GM12878 (cell line): ENCODE measurements around the gene LSM14A. TPM values are rescaled to one million over a fixed set of nuclear protein-coding genes. Genes with fewer than 3 reads are reported as not detected.

ENCODE experiments used
- ATAC-seq: fragments of 200-7000 bp; cut with Tn5 transposase; 3 replicates; pipeline ENCODE4 v1.9.1; 2020; ENCODE audit warnings: mild to moderate bottlenecking, moderate library complexity
- BruUV-seq: library from RNA; stranded (reverse); fragments of 400-500 nt; replicated peaks from 2 replicates; lab custom pipeline; 2021; lab: Mats Ljungman, UMichigan
- CTCF ChIA-PET: fragments of 300-600 bp; sonication (Branson Sonifier 250); formaldehyde crosslinking; extraction: SDS; loops from one replicate; lab custom pipeline; 2021; ENCODE audit warnings: inconsistent platforms; lab: Yijun Ruan, JAX
- POLR2A ChIA-PET: fragments of 350-600 bp; formaldehyde crosslinking; extraction: SDS; loops from one replicate; lab custom pipeline; 2021; ENCODE audit warnings: inconsistent platforms; lab: Charles Lee
- RAD21 ChIA-PET: fragments of 300-600 bp; sonication (Branson Sonifier 250); formaldehyde crosslinking; loops from one replicate; lab custom pipeline; 2023; ENCODE audit warnings: antibody characterized with exemption; ENCODE audit not compliant: unreplicated experiment; lab: Charles Lee
- SMC1A ChIA-PET: fragments of 300-600 bp; sonication (Branson Sonifier 250); formaldehyde crosslinking; loops from one replicate; lab custom pipeline; 2023; ENCODE audit not compliant: unreplicated experiment, uncharacterized antibody; lab: Charles Lee
- DNase-seq: peaks from one replicate; pipeline ENCODE4 v3.0.0-alpha.2; 2011; ENCODE audit warnings: low read depth, low spot score
- FAIRE-seq: peaks from 3 replicates; lab custom pipeline; 2011; peaks lifted over from hg19 to GRCh38; lab: Jason Lieb, UNC
- H2AFZ ChIP-seq: 2 replicates; pipeline ENCODE4 v1.6.0; 2011; ENCODE audit warnings: low read depth, low read length, control low read depth; ENCODE audit not compliant: control insufficient read depth
- H3K27ac ChIP-seq: 2 replicates; pipeline ENCODE4 v1.5.1; 2011; ENCODE audit warnings: control low read depth; ENCODE audit not compliant: control insufficient read depth, insufficient read depth
- H3K27me3 ChIP-seq, 2 experiments: replicated peaks in 1 of 2; 2 replicates each; pipeline versions ENCODE4 v1.6.0 to v1.6.1; 2011; ENCODE audit warnings: low read length in 1 of 2; ENCODE audit not compliant: control insufficient read depth in 2 of 2, insufficient read depth in 2 of 2
- H3K36me3 ChIP-seq, 2 experiments: 2 replicates each; pipeline ENCODE4 v1.5.1; 2011; ENCODE audit warnings: low read length in 1 of 2; ENCODE audit not compliant: control insufficient read depth in 2 of 2, insufficient read depth in 2 of 2
- H3K4me1 ChIP-seq: 2 replicates; pipeline ENCODE4 v1.6.1; 2011; ENCODE audit warnings: mild to moderate bottlenecking, low read length, moderate library complexity, mixed read lengths; ENCODE audit not compliant: control insufficient read depth, insufficient read depth
- H3K4me2 ChIP-seq: 2 replicates; pipeline ENCODE4 v1.6.0; 2011; ENCODE audit warnings: control low read depth; ENCODE audit not compliant: control insufficient read depth, insufficient read depth
- H3K4me3 ChIP-seq: fragments of 200-600 bp; sonication (generic); 2 replicates; pipeline ENCODE4 v1.5.1; 2016
- H3K79me2 ChIP-seq: 2 replicates; pipeline ENCODE4 v1.6.0; 2011; ENCODE audit warnings: low read length; ENCODE audit not compliant: control insufficient read depth, insufficient read depth
- H3K9ac ChIP-seq: 2 replicates; pipeline ENCODE4 v1.8.0; 2011; ENCODE audit warnings: low read length, control low read depth, mixed read lengths; ENCODE audit not compliant: control insufficient read depth, insufficient read depth
- H3K9me3 ChIP-seq: replicated peaks from 3 replicates; pipeline ENCODE4 v1.5.1; 2011; ENCODE audit warnings: mild to moderate bottlenecking, low read length; ENCODE audit not compliant: control insufficient read depth, insufficient read depth
- H4K20me1 ChIP-seq: 2 replicates; pipeline ENCODE4 v1.6.0; 2011; ENCODE audit not compliant: control insufficient read depth, insufficient read depth
- ATF2 ChIP-seq: IDR thresholded peaks from 2 replicates; pipeline ENCODE4 v1.6.1; 2012; ENCODE audit warnings: low read length, inconsistent platforms
- BCL11A ChIP-seq: IDR thresholded peaks from 2 replicates; pipeline ENCODE4 v1.6.1; 2011; ENCODE audit warnings: low read depth, low read length
- ETV6 ChIP-seq, 2 experiments: fragments of 450-650 bp in 1 of 2; IDR thresholded peaks in 1 of 2; conservative IDR thresholded peaks in 1 of 2; 2 replicates each; pipeline ENCODE4 v1.6.1; 2014; ENCODE audit warnings: antibody characterized with exemption in 1 of 2, borderline replicate concordance in 1 of 2, low read depth in 1 of 2, mild to moderate bottlenecking in 1 of 2, moderate library complexity in 1 of 2
- HDAC2 ChIP-seq: fragments of 200-600 bp; sonication (generic); IDR thresholded peaks from 2 replicates; pipeline ENCODE4 v1.6.1; 2017
- IKZF1 ChIP-seq: fragments of 450-650 bp; conservative IDR thresholded peaks from 2 replicates; pipeline ENCODE4 v1.6.1; 2017; ENCODE audit warnings: antibody characterized with exemption, mild to moderate bottlenecking
- LARP7 ChIP-seq: fragments of 450-650 bp; IDR thresholded peaks from 2 replicates; pipeline ENCODE4 v1.6.1; 2017; ENCODE audit warnings: mild to moderate bottlenecking
- RBBP5 ChIP-seq: fragments of 200-600 bp; sonication (generic); conservative IDR thresholded peaks from 2 replicates; pipeline ENCODE4 v1.6.1; 2016
- SREBF1 ChIP-seq: IDR thresholded peaks from 2 replicates; pipeline ENCODE4 v1.6.1; 2012; ENCODE audit warnings: mild to moderate bottlenecking, low read length
- TAF1 ChIP-seq: IDR thresholded peaks from 2 replicates; pipeline ENCODE4 v1.6.1; 2011; ENCODE audit warnings: mild to moderate bottlenecking, low read depth, low read length, borderline replicate concordance
- TCF12 ChIP-seq: IDR thresholded peaks from 2 replicates; pipeline ENCODE4 v1.6.1; 2011; ENCODE audit warnings: low read depth, mild to moderate bottlenecking, low read length
- TCF7 ChIP-seq: IDR thresholded peaks from 2 replicates; pipeline ENCODE4 v1.6.1; 2014; ENCODE audit warnings: antibody characterized with exemption, borderline replicate concordance
- ZNF592 ChIP-seq: fragments of 450-650 bp; IDR thresholded peaks from 2 replicates; pipeline ENCODE4 v1.6.1; 2017; ENCODE audit warnings: mild to moderate bottlenecking, moderate library complexity
- WGBS: methylation state at CpG from one replicate; pipeline ENCODE4 v1.1.6; 2016; ENCODE audit warnings: low lambda C conversion rate; ENCODE audit not compliant: insufficient replicate concordance, insufficient coverage; ENCODE audit errors: missing lambda C conversion rate; 5-methylcytosine and 5-hydroxymethylcytosine counted together
- in situ Hi-C: fragments of 300-500 bp; cut with MboI; formaldehyde crosslinking; loops from 9 replicates; pipeline ENCODE4 v1.14.3; 2018; ENCODE audit warnings: mixed read lengths
- intact Hi-C: fragments of 100-400 bp; cut with micrococcal nuclease; formaldehyde crosslinking; loops from one replicate; pipeline ENCODE4 v1.14.2; 2022; ENCODE audit not compliant: unreplicated experiment
- polyA plus RNA-seq, 11 experiments: library from polyadenylated mRNA; depleted of rRNA in 4 of 11; unstranded in 6 of 11; stranded (reverse) in 5 of 11; fragments of >200 nt; fragmentation: Nextera tagmentation in 4 of 11; fragmentation: Illumina TruSeq in 1 of 11; extraction: Ambion mirVana in 4 of 11; extraction: Trizol in 1 of 11; gene quantifications; 1 replicate in 1 of 11; 2 replicates in 10 of 11; pipeline versions ENCODE4 v1.2.1 to v1.2.3, GENCODE V29; 2011 to 2016; ENCODE audit warnings: inconsistent platforms in 2 of 11, missing spikeins in 2 of 11, low read depth in 1 of 11
- total RNA-seq, 4 experiments: library from RNA; depleted of rRNA in 3 of 4; stranded (reverse); fragments of >200 nt in 3 of 4; fragmentation: Illumina TruSeq in 1 of 4; extraction: Trizol in 1 of 4; gene quantifications; 2 replicates each; pipeline versions ENCODE4 v1.2.1 to v1.2.3, GENCODE V29; 2013 to 2021

Gene LSM14A
- total and polyA plus RNA-seq, 10 of the 15 experiments (the other 5 are each of a cell fraction or from before 2014, with no cell fraction given): 21.9 to 193 (median 89.4) TPM

GRCh38 chr19:34260771-34261173 lies 88.5 kb downstream of the LSM14A start:
- H3K4me2 ChIP-seq: no peak overlapping the region
- no peaks in the 10 kb centered on the region; a peak in 1 of 4 replicates for H3K36me3 ChIP-seq
- no peak overlapping the region for H3K9ac ChIP-seq
- no peak overlapping the region for H3K4me3 ChIP-seq
- H2AFZ ChIP-seq: no peak overlapping the region
- no TSS peak for BruUV-seq
- DNase-seq (no peak), ATAC-seq (no peak), FAIRE-seq (no peak)
- H3K9me3 ChIP-seq: no peaks in the 10 kb centered on the region
- no peaks in the 10 kb centered on the region for H3K79me2 ChIP-seq
- intact Hi-C loops (no loop called here), in situ Hi-C loops (no loop called here)
- RAD21 ChIA-PET: no interaction called here
- 48% methylated on average over 6 of the region's 6 CpGs for WGBS
- no peaks in the 10 kb centered on the region for H3K4me1 ChIP-seq
- no peaks in the 10 kb centered on the region for H4K20me1 ChIP-seq
- no peak for TF ChIP-seq LARP7
- TF ChIP-seq ETV6 (conservative IDR thresholded peaks at IDR 0.05 in 1 of 2, IDR thresholded peaks at IDR 0.05 in 1 of 2; ENCODE audit: borderline replicate concordance in 1 of 2, low read depth in 1 of 2): no peak
- TF ChIP-seq HDAC2: no peak
- no peak for TF ChIP-seq RBBP5
- no peak for TF ChIP-seq IKZF1
- no peak for TF ChIP-seq ZNF592
- no peak for TF ChIP-seq SREBF1
- no peak for TF ChIP-seq ATF2
- TF ChIP-seq BCL11A: no peak
- TF ChIP-seq TAF1: no peak
- TF ChIP-seq TCF12: no peak
- no peak for TF ChIP-seq TCF7
- H3K27me3 ChIP-seq: no peaks in the 10 kb centered on the region
- SMC1A ChIA-PET: interaction anchor here (0.6 to 1.6 kb wide), 4 partner anchors 10 to 191 kb away, joined by 3 to 4 read pairs (median 4); no protein-coding TSS in a partner anchor
- H3K27ac ChIP-seq: no peak overlapping the region
- POLR2A ChIA-PET: no interaction called here
- CTCF ChIA-PET: interaction anchor here (1.4 kb wide), 1 partner anchor 9 kb away, joined by 6 read pairs; no protein-coding TSS in a partner anchor
